HepG2 (cell line): Measurements from ENCODE around the gene DICER1. TPM values are rescaled to one million over a fixed set of nuclear protein-coding genes. Genes with fewer than 3 reads are reported as not detected.

Experiments
- ATAC-seq: fragments of 200-7000 bp; cut with Tn5 transposase; 3 replicates; pipeline ENCODE4 v1.9.1; 2020; ENCODE audit warnings: mild to moderate bottlenecking, moderate library complexity
- BruUV-seq: library from RNA; stranded (reverse); fragments of 400-500 nt; replicated peaks from 2 replicates; lab custom pipeline; 2021; lab: Mats Ljungman, UMichigan
- CTCF ChIA-PET: fragments of 300-600 bp; formaldehyde crosslinking; extraction: SDS; loops from one replicate; lab custom pipeline; 2021; ENCODE audit warnings: low total read pairs, inconsistent platforms, low intra/inter-chr PET ratio; lab: Yijun Ruan, JAX
- POLR2A ChIA-PET: fragments of 350-600 bp; sonication (Branson Sonifier 250); formaldehyde crosslinking; loops from one replicate; lab custom pipeline; 2020; ENCODE audit warnings: antibody characterized with exemption, inconsistent platforms; lab: Yijun Ruan, JAX
- DNase-seq: peaks from one replicate; pipeline ENCODE4 v3.0.0-alpha.2; 2015; ENCODE audit warnings: low spot score
- FAIRE-seq: peaks from 3 replicates; lab custom pipeline; 2011; peaks lifted over from hg19 to GRCh38; lab: Jason Lieb, UNC
- H2AFZ ChIP-seq: one replicate; pipeline ENCODE4 v1.6.1; 2011; ENCODE audit warnings: low read length, inconsistent platforms
- H3K27ac ChIP-seq: fragments of 300-600 bp; 3 replicates; pipeline ENCODE4 v1.8.0; 2011; ENCODE audit warnings: mixed run types, mild to moderate bottlenecking, mixed read lengths, low read length, inconsistent platforms; ENCODE audit not compliant: insufficient read depth; ENCODE audit errors: extremely low read length
- H3K27me3 ChIP-seq, 2 experiments: fragments of 200-600 bp in 1 of 2; 2 replicates in 1 of 2; 3 replicates in 1 of 2; pipeline versions ENCODE4 v1.6.0 to v1.8.0; 2011; ENCODE audit warnings: low read length in 2 of 2, mild to moderate bottlenecking in 2 of 2, moderate library complexity in 2 of 2, inconsistent platforms in 1 of 2; ENCODE audit not compliant: insufficient read depth in 2 of 2, control insufficient read depth in 1 of 2
- H3K36me3 ChIP-seq, 2 experiments: fragments of 200-600 bp in 1 of 2; replicated peaks in 1 of 2; 2 replicates in 1 of 2; 3 replicates in 1 of 2; pipeline versions ENCODE4 v1.5.1 to v1.8.0; 2011; ENCODE audit warnings: low read length in 2 of 2, inconsistent platforms in 1 of 2; ENCODE audit not compliant: insufficient read depth in 2 of 2, control insufficient read depth in 1 of 2
- H3K4me1 ChIP-seq: 2 replicates; pipeline ENCODE4 v1.5.1; 2012; ENCODE audit warnings: low read length, inconsistent platforms; ENCODE audit not compliant: insufficient read depth
- H3K4me2 ChIP-seq: 2 replicates; pipeline ENCODE4 v1.6.0; 2011; ENCODE audit warnings: low read depth, low read length, inconsistent platforms
- H3K4me3 ChIP-seq, 3 experiments: fragments of 200-600 bp in 1 of 3; sonication (generic), shearing (Covaris generic) in 1 of 3; replicated peaks in 1 of 3; 2 replicates each; pipeline ENCODE4 v1.5.1; 2011 to 2016; ENCODE audit warnings: low read length in 3 of 3, inconsistent platforms in 2 of 3, low read depth in 2 of 3, mild to moderate bottlenecking in 2 of 3, control low read depth in 1 of 3, mixed read lengths in 1 of 3; ENCODE audit not compliant: insufficient read depth in 1 of 3
- H3K79me2 ChIP-seq: one replicate; pipeline ENCODE4 v1.6.1; 2011; ENCODE audit warnings: low read length, inconsistent platforms; ENCODE audit not compliant: insufficient read depth
- H3K9ac ChIP-seq: 2 replicates; pipeline ENCODE4 v1.6.0; 2011; ENCODE audit warnings: mild to moderate bottlenecking, low read depth, low read length, inconsistent platforms; ENCODE audit not compliant: insufficient read depth
- H3K9me3 ChIP-seq: 2 replicates; pipeline ENCODE4 v1.5.1; 2012; ENCODE audit warnings: mild to moderate bottlenecking, low read length
- H4K20me1 ChIP-seq: 2 replicates; pipeline ENCODE4 v1.6.0; 2011; ENCODE audit warnings: inconsistent platforms, mild to moderate bottlenecking, low read length, moderate library complexity; ENCODE audit not compliant: insufficient read depth
- HBP1 ChIP-seq: IDR thresholded peaks from 2 replicates; pipeline ENCODE4 v1.6.1; 2016; ENCODE audit warnings: low read depth, control low read depth
- KLF6 ChIP-seq: IDR thresholded peaks from 2 replicates; pipeline ENCODE4 v1.8.0; 2016; ENCODE audit warnings: missing biosample characterization, missing genetic modification reagents
- NFE2L1 ChIP-seq: sonication (generic); formaldehyde crosslinking; IDR thresholded peaks from 2 replicates; pipeline ENCODE4 v1.4.0; 2020; ENCODE audit warnings: missing genetic modification reagents, mild to moderate bottlenecking, borderline replicate concordance
- POGZ ChIP-seq: sonication (generic); formaldehyde crosslinking; IDR thresholded peaks from 2 replicates; pipeline ENCODE4 v1.4.0; 2020; ENCODE audit warnings: mild to moderate bottlenecking, missing genetic modification reagents
- ZNF567 ChIP-seq: sonication (generic); formaldehyde crosslinking; IDR thresholded peaks from 2 replicates; pipeline ENCODE4 v1.8.1; 2023; ENCODE audit warnings: mild to moderate bottlenecking, missing genetic modification reagents, borderline replicate concordance
- WGBS: methylation state at CpG from one replicate; pipeline ENCODE4 v1.1.6; 2017; ENCODE audit warnings: low lambda C conversion rate; 5-methylcytosine and 5-hydroxymethylcytosine counted together
- in situ Hi-C: cut with HindIII; loops from 2 replicates; pipeline ENCODE4 v1.10.0; 2017; ENCODE audit warnings: low pct_unique_long_range_greater_than_20kb; ENCODE audit not compliant: extremely low pct_ligation_motif_present
- intact Hi-C: fragments of 100-400 bp; cut with micrococcal nuclease; formaldehyde crosslinking; loops from one replicate; pipeline ENCODE4 v1.10.0; 2022; ENCODE audit not compliant: unreplicated experiment
- polyA plus RNA-seq, 8 experiments: library from polyadenylated mRNA; depleted of rRNA in 3 of 8; stranded (reverse) in 7 of 8; unstranded in 1 of 8; fragments of >200 nt; fragmentation: Illumina TruSeq in 4 of 8; extraction: Trizol in 4 of 8; gene quantifications; 2 replicates each; pipeline versions ENCODE4 v1.2.1 to v1.2.3, GENCODE V29; 2011 to 2016; ENCODE audit warnings: low read depth in 4 of 8, missing spikeins in 1 of 8, mixed read lengths in 1 of 8; ENCODE audit not compliant: insufficient read depth in 1 of 8
- total RNA-seq, 5 experiments: library from RNA; depleted of rRNA; stranded (reverse); fragments of >200 nt; fragmentation: Illumina TruSeq; extraction: Trizol; gene quantifications; 2 replicates each; pipeline ENCODE4 v1.2.3, GENCODE V29; 2016; ENCODE audit warnings: low read depth in 1 of 5
- TF ChIP-seq, protein P1 (sequence below): sonication (generic); formaldehyde crosslinking; IDR thresholded peaks from 2 replicates; pipeline ENCODE4 v1.8.1; 2023; ENCODE audit warnings: mild to moderate bottlenecking, inconsistent platforms, moderate library complexity, missing genetic modification reagents, borderline replicate concordance
- TF ChIP-seq, protein P2 (sequence below): sonication (generic); formaldehyde crosslinking; IDR thresholded peaks from 2 replicates; pipeline ENCODE4 v1.4.0; 2020; ENCODE audit warnings: mild to moderate bottlenecking, missing genetic modification reagents, borderline replicate concordance

The DICER1 gene
- total and polyA plus RNA-seq, 2 of the 13 experiments (the other 11 are each of a cell fraction or from before 2014, with no cell fraction given): 31.8 to 61.9 TPM

- TF ChIP-seq ZNF567 (no peak), NFE2L1 (no peak)
- Histone ChIP-seq H3K4me2 (no peak overlapping the region), H3K9me3 (no peaks in the 10 kb centered on the region), H3K4me1 (no peaks in the 10 kb centered on the region), H3K27me3 (peaks cover 5 to 49% of the 10 kb centered on the region in 2 experiments), H3K36me3 (no peaks in the 10 kb centered on the region), H2AFZ (no peak overlapping the region), H4K20me1 (no peaks in the 10 kb centered on the region), H3K27ac (no peak overlapping the region), H3K9ac (no peak overlapping the region), H3K79me2 (no peaks in the 10 kb centered on the region), H3K4me3 (no peak overlapping the region)
- POLR2A ChIA-PET: no interaction called here
- no peak for DNase-seq
- intact Hi-C loops: no loop called here
- CTCF ChIA-PET: no interaction called here
- 38% methylated on average over 15 of the region's 23 CpGs for WGBS
- in situ Hi-C loops: no loop called here
- BruUV-seq: no TSS peak
- FAIRE-seq: no peak
- no peak; the same call in 2 of the 3 replicates for ATAC-seq
Observed at GRCh38 chr14:95054346-95055280, 102.7 kb downstream of the DICER1 start.

- BruUV-seq: no TSS peak
- DNase-seq: no peak
- CTCF ChIA-PET: no interaction called here
- Histone ChIP-seq H3K4me3 (no peak overlapping the region), H3K9me3 (no peaks in the 10 kb centered on the region), H2AFZ (no peak overlapping the region), H3K27ac (no peak overlapping the region), H3K36me3 (no peaks in the 10 kb centered on the region), H4K20me1 (no peaks in the 10 kb centered on the region), H3K4me2 (no peak overlapping the region), H3K27me3 (peaks cover 7 to 65% of the 10 kb centered on the region in 2 experiments), H3K4me1 (no peaks in the 10 kb centered on the region), H3K9ac (no peak overlapping the region), H3K79me2 (no peaks in the 10 kb centered on the region)
- no peak for ATAC-seq
- WGBS: 17% methylated on average over 11 of the region's 14 CpGs
- TF ChIP-seq POGZ: no peak
- no peak for TF ChIP-seq KLF6 (CRISPR knock-in tag)
- TF ChIP-seq, protein P1, sequence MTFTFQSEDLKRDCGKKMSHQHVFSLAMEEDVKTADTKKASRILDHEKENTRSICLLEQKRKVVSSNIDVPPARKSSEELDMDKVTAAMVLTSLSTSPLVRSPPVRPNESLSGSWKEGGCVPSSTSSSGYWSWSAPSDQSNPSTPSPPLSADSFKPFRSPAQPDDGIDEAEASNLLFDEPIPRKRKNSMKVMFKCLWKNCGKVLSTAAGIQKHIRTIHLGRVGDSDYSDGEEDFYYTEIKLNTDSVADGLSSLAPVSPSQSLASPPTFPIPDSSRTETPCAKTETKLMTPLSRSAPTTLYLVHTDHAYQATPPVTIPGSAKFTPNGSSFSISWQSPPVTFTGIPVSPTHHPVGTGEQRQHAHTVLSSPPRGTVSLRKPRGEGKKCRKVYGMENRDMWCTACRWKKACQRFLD: no peak
- TF ChIP-seq HBP1 (CRISPR knock-in tag): no peak
- TF ChIP-seq, protein P2, sequence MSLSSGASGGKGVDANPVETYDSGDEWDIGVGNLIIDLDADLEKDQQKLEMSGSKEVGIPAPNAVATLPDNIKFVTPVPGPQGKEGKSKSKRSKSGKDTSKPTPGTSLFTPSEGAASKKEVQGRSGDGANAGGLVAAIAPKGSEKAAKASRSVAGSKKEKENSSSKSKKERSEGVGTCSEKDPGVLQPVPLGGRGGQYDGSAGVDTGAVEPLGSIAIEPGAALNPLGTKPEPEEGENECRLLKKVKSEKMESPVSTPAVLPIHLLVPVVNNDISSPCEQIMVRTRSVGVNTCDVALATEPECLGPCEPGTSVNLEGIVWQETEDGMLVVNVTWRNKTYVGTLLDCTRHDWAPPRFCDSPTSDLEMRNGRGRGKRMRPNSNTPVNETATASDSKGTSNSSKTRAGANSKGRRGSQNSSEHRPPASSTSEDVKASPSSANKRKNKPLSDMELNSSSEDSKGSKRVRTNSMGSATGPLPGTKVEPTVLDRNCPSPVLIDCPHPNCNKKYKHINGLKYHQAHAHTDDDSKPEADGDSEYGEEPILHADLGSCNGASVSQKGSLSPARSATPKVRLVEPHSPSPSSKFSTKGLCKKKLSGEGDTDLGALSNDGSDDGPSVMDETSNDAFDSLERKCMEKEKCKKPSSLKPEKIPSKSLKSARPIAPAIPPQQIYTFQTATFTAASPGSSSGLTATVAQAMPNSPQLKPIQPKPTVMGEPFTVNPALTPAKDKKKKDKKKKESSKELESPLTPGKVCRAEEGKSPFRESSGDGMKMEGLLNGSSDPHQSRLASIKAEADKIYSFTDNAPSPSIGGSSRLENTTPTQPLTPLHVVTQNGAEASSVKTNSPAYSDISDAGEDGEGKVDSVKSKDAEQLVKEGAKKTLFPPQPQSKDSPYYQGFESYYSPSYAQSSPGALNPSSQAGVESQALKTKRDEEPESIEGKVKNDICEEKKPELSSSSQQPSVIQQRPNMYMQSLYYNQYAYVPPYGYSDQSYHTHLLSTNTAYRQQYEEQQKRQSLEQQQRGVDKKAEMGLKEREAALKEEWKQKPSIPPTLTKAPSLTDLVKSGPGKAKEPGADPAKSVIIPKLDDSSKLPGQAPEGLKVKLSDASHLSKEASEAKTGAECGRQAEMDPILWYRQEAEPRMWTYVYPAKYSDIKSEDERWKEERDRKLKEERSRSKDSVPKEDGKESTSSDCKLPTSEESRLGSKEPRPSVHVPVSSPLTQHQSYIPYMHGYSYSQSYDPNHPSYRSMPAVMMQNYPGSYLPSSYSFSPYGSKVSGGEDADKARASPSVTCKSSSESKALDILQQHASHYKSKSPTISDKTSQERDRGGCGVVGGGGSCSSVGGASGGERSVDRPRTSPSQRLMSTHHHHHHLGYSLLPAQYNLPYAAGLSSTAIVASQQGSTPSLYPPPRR (CRISPR knock-in tag): no peak
- no peak for FAIRE-seq
- POLR2A ChIA-PET: no interaction called here
- in situ Hi-C loops (no loop called here), intact Hi-C loops (no loop called here)
Observed at GRCh38 chr14:95052016-95052585, 105.2 kb downstream of the DICER1 start.
